ENCODE results near the gene DLG2.
"Not testable (repeated sequence)": the region's sequence is repeated elsewhere in the genome, so short reads cannot be mapped to it uniquely, and the experiment has no call there.

DLG2 gene

DNA sequence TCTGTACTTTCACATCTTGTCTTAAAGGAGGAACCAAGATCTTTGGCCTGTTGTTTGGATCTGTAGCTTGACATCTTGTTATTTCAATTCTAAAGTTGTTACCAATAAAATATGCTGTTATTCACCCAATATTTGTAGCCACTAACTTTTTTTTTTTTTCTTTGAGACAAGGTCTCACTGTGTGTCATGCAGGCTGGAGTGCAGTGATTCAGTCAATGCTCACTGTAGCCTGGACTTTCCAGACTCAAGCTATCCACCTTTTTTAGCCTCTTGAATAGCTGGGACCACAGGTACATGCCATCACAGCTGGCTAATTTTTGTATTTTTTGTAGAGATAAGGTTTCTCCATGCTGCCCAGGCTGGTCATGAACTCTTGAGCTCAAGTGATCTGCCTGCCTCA is 769.4 kb downstream of the DLG2 start:
- DNase-seq (ENCODE audit: insufficient read length, low spot score) (no peak), FAIRE-seq (no peak)
- TF ChIP-seq, protein P1, sequence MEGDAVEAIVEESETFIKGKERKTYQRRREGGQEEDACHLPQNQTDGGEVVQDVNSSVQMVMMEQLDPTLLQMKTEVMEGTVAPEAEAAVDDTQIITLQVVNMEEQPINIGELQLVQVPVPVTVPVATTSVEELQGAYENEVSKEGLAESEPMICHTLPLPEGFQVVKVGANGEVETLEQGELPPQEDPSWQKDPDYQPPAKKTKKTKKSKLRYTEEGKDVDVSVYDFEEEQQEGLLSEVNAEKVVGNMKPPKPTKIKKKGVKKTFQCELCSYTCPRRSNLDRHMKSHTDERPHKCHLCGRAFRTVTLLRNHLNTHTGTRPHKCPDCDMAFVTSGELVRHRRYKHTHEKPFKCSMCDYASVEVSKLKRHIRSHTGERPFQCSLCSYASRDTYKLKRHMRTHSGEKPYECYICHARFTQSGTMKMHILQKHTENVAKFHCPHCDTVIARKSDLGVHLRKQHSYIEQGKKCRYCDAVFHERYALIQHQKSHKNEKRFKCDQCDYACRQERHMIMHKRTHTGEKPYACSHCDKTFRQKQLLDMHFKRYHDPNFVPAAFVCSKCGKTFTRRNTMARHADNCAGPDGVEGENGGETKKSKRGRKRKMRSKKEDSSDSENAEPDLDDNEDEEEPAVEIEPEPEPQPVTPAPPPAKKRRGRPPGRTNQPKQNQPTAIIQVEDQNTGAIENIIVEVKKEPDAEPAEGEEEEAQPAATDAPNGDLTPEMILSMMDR (IDR thresholded peaks at IDR 0.05; ENCODE audit: insufficient read depth, missing control alignments): no peak

DNA sequence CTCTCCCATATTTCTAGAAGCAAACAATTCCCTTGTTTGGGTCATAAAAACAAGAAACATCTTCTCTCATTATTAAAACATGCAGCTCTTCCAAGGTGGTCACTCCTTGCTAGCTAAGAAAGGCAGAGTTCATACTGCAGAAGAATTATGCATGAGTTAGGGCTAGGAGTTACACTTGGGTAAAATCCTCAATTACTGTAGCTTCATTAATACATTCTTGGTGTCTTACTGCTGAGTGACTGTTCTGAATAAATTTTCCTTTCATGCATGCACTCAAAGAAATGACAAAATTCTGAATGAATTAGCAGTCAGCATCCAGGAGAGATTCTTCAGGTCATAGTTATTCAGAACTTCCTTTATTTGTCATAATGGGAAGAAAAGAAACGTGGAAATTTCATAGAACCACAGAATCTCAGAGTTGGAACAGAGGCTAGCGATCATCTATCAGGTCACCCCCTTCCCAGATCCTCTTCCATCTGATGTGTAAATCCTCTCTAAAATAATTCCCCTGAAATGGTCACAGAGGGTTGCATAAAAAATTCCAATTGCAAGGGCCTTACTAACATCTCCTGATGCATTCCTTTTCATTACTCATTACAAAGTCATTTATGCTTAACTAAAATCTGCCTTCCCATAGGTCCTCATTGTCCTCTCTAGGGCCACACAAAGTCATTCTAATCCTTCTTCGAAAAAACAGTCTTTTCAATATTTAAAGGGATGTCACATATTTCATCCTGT is 771.5 kb downstream of the DLG2 start:
- no peak for FAIRE-seq

GRCh38 chr11:84854498-84854880 is 772.7 kb downstream of the DLG2 start:
- TF ChIP-seq, protein P1 (IDR thresholded peaks at IDR 0.05; ENCODE audit: insufficient read depth, missing control alignments): no peak
- no peak for DNase-seq (ENCODE audit: insufficient read length, low spot score)
- no peak for FAIRE-seq

More for the DNA sequence above, 771.5 kb downstream of the DLG2 start:
- DNase-seq (ENCODE audit: insufficient read length, low spot score): no peak
- TF ChIP-seq, protein P1 (IDR thresholded peaks at IDR 0.05; ENCODE audit: insufficient read depth, missing control alignments): no peak

DNA sequence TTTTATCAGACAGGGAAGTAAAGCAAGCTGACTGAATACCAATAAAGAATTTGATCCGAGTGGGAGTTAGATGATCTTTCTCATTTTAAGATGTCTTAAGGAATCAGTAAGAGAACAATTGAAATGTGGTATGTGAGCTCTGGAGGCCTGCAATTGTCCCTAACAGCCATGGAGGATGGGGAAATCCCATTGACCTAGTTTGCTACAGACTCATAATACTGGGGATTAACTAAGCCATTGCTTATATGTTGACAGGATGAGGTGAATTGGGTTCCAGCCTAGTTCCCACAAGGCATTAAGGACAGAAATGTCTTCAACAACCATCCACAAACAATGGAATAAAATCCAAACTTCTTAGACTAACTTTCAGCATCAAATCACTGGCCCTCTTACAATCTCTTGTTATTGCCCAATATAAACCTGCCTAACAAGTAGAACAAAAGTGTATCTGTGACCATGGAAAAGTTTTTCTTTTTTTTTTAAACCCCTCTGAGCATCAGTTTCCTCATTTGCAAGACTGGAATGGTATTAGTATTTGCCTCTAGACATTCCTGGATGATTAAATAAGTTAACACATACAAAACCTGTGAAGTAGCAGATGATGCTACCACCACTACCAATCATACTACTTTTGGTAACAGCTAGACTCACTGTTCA is 773.2 kb downstream of the DLG2 start:
- FAIRE-seq (no peak), DNase-seq (ENCODE audit: insufficient read length, low spot score) (no peak)
- TF ChIP-seq, protein P1 (IDR thresholded peaks at IDR 0.05; ENCODE audit: insufficient read depth, missing control alignments): no peak

DNA sequence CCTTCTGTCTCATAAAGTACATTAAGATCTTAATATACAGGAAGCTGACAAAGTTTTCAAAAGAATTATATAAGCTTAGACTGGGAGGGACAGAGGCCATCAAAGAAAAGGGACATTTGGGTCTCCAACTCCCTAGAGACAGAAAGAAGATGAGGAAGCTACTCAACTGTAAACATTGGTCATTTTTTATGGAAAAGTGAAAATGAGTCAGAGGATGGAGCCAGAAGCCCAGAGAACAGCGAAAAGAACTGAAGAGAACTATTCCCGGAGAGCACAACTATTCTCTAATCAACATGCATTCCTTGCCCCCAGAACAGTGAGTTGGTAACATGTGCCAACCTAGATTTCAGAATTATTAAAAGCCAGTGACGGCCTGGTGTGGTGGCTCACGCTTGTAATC is 779.3 kb downstream of the DLG2 start:
- FAIRE-seq (no peak), DNase-seq (ENCODE audit: insufficient read length, low spot score) (no peak)
- TF ChIP-seq, protein P1 (IDR thresholded peaks at IDR 0.05; ENCODE audit: insufficient read depth, missing control alignments): no peak

DNA sequence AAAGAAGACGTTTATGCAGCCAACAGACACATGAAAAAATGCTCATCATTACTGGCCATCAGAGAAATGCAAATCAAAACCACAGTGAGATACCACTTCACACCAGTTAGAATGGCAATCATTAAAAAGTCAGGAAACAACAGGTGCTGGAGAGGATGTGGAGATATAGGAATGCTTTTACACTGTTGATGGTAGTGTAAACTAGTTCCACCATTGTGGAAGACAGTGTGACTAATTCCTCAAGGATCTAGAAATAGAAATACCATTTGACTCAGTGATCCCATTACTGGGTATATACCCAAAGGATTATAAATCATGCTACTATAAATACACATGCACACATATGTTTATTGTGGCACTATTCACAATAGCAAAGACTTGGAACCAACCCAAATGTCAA is 786.9 kb downstream of the DLG2 start:
- DNase-seq (ENCODE audit: insufficient read length, low spot score); FAIRE-seq: not testable (repeated sequence)

DNA sequence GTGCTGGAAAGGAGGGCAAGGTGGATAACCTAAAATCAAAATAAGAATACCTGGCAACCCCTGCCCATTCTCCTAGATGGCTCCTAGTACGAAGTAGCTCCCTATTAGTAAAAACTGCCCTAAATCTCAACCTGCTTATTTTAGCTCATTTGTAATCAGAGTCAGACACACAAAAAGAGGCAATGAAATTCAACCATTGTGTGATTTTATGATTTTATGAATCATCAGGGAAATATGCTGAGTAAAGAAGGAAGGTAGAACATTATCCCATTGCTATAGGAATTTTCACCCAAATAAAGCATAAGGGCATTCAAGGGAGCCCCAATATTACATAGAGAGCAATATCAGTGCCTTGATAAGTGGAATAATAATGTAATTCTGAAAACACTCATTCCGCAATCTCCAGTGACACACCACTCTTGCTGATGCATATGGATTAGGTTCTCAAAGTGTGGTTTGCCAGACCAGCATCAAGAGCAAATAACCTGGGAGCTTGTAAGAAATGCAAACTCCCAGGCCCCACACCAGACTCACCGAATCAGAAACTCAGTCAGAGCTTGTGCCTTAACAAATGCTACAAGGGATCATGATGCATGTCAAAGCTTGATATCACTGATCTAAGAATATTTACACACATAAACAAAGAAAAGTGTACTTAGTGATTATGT is 789.6 kb downstream of the DLG2 start:
- TF ChIP-seq, protein P1 (IDR thresholded peaks at IDR 0.05; ENCODE audit: insufficient read depth, missing control alignments): no peak
- DNase-seq (ENCODE audit: insufficient read length, low spot score): no peak
- no peak for FAIRE-seq
